Glutamatergic neuron (in vitro differentiated cells): ENCODE results near the gene RNF123. TPM values are rescaled to one million over a fixed set of nuclear protein-coding genes. Genes with fewer than 3 reads are reported as not detected.

Experiments used
- DNase-seq: peaks from one replicate; pipeline ENCODE4 v3.0.0; 2022
- H3K27ac Mint-ChIP-seq: one replicate; pipeline ENCODE4 v1.8.0; 2020; ENCODE audit warnings: mild to moderate bottlenecking, mixed read lengths, inconsistent platforms; ENCODE audit not compliant: unreplicated experiment
- H3K27me3 Mint-ChIP-seq: one replicate; pipeline ENCODE4 v1.8.0; 2020; ENCODE audit warnings: mild to moderate bottlenecking, moderate library complexity, mixed read lengths, inconsistent platforms; ENCODE audit not compliant: unreplicated experiment
- H3K36me3 Mint-ChIP-seq: one replicate; pipeline ENCODE4 v1.8.0; 2020; ENCODE audit warnings: mild to moderate bottlenecking, mixed read lengths, inconsistent platforms; ENCODE audit not compliant: unreplicated experiment
- H3K4me1 Mint-ChIP-seq: one replicate; pipeline ENCODE4 v1.8.0; 2020; ENCODE audit warnings: mild to moderate bottlenecking, low read depth, mixed read lengths, inconsistent platforms; ENCODE audit not compliant: unreplicated experiment
- H3K4me3 Mint-ChIP-seq: one replicate; pipeline ENCODE4 v1.8.0; 2020; ENCODE audit warnings: mild to moderate bottlenecking, mixed read lengths, inconsistent platforms; ENCODE audit not compliant: unreplicated experiment
- H3K9me3 Mint-ChIP-seq: one replicate; pipeline ENCODE4 v1.8.0; 2020; ENCODE audit warnings: mild to moderate bottlenecking, moderate library complexity, mixed read lengths, inconsistent platforms; ENCODE audit not compliant: unreplicated experiment
- total RNA-seq: library from RNA; stranded (reverse); fragmentation: NEBNext Ultra II Directional; extraction: Animal tissue kit (Norgen Biotek cat#: 25700); gene quantifications from one replicate; pipeline ENCODE4 v1.2.1, GENCODE V29; 2021; ENCODE audit not compliant: unreplicated experiment
- TF ChIP-seq, protein P1 (sequence below): fragments of 200-600 bp; sonication (generic); IDR thresholded peaks from one replicate; pipeline ENCODE4 v1.5.0; 2021; ENCODE audit not compliant: partially characterized antibody, unreplicated experiment

The RNF123 gene
- total RNA-seq, 1 donor from 2014 or later = 56.6 TPM

GRCh38 chr3:49729966-49730609 lies 40.7 kb downstream of the RNF123 start:
- Mint-ChIP-seq H3K4me3 (no peak overlapping the region), H3K27me3 (no peaks in the 10 kb centered on the region), H3K9me3 (peaks cover 2% of the 10 kb centered on the region), H3K4me1 (no peaks in the 10 kb centered on the region), H3K27ac (no peak overlapping the region), H3K36me3 (no peaks in the 10 kb centered on the region)
- TF ChIP-seq, protein P1, sequence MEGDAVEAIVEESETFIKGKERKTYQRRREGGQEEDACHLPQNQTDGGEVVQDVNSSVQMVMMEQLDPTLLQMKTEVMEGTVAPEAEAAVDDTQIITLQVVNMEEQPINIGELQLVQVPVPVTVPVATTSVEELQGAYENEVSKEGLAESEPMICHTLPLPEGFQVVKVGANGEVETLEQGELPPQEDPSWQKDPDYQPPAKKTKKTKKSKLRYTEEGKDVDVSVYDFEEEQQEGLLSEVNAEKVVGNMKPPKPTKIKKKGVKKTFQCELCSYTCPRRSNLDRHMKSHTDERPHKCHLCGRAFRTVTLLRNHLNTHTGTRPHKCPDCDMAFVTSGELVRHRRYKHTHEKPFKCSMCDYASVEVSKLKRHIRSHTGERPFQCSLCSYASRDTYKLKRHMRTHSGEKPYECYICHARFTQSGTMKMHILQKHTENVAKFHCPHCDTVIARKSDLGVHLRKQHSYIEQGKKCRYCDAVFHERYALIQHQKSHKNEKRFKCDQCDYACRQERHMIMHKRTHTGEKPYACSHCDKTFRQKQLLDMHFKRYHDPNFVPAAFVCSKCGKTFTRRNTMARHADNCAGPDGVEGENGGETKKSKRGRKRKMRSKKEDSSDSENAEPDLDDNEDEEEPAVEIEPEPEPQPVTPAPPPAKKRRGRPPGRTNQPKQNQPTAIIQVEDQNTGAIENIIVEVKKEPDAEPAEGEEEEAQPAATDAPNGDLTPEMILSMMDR = no peak
- DNase-seq = no peak

GRCh38 chr3:49732597-49732996 lies 43.2 kb downstream of the RNF123 start:
- Mint-ChIP-seq H3K27ac (no peak overlapping the region), H3K4me1 (no peaks in the 10 kb centered on the region), H3K4me3 (no peak overlapping the region), H3K9me3 (peaks cover 2% of the 10 kb centered on the region), H3K36me3 (no peaks in the 10 kb centered on the region), H3K27me3 (peaks cover 1% of the 10 kb centered on the region)
- DNase-seq = no peak
- TF ChIP-seq, protein P1 = no peak

DNA sequence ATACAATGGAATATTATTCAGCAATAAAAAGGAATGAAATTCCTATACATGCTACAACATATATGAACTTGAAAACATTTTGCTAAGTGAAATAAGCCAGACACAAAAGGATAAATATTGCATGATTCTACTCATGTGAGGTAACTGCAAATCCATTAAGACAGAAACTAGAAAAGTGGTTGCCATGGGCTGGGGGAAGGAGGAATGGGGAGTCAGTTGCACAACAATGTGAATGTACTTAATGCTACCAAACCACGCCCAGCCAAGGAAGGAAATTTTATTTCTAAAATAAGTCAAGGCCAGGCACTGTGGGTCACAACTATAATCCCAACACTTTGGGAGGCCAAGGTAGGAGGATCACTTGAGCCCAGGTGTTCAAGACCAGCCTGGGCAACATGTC lies 44.2 kb downstream of the RNF123 start:
- peaks cover 1% of the 10 kb centered on the region for H3K27me3 Mint-ChIP-seq
- H3K4me3 Mint-ChIP-seq = no peak overlapping the region
- H3K4me1 Mint-ChIP-seq = no peaks in the 10 kb centered on the region
- DNase-seq = no peak
- no peaks in the 10 kb centered on the region for H3K36me3 Mint-ChIP-seq
- H3K9me3 Mint-ChIP-seq = peaks cover 4% of the 10 kb centered on the region
- H3K27ac Mint-ChIP-seq = no peak overlapping the region
- TF ChIP-seq, protein P1 = no peak

GRCh38 chr3:49734752-49735151 lies 45.4 kb downstream of the RNF123 start:
- no peak for DNase-seq
- no peaks in the 10 kb centered on the region for H3K36me3 Mint-ChIP-seq

More at GRCh38 chr3:49734752-49735151, 45.4 kb downstream of the RNF123 start:
- no peaks in the 10 kb centered on the region for H3K4me1 Mint-ChIP-seq
- H3K9me3 Mint-ChIP-seq = peaks cover 4% of the 10 kb centered on the region
- TF ChIP-seq, protein P1 = no peak
- no peak overlapping the region for H3K27ac Mint-ChIP-seq
- H3K4me3 Mint-ChIP-seq = no peak overlapping the region
- H3K27me3 Mint-ChIP-seq = peaks cover 1% of the 10 kb centered on the region
